HCT116 (cell line): ENCODE data around the gene SGCB.

Experiments used
- CTCF ChIP-seq, 3 experiments: fragments of 200-600 bp in 1 of 3; sonication (generic) in 1 of 3; IDR thresholded peaks in 2 of 3; conservative IDR thresholded peaks in 1 of 3; 2 replicates each; pipeline ENCODE4 v1.5.1; 2012 to 2017; ENCODE audit warnings: low read depth in 2 of 3, low read length in 2 of 3, antibody characterized with exemption in 1 of 3, borderline replicate concordance in 1 of 3, control low read depth in 1 of 3, mild to moderate bottlenecking in 1 of 3, mixed read lengths in 1 of 3, mixed run types in 1 of 3, moderate library complexity in 1 of 3; ENCODE audit not compliant: insufficient read depth in 1 of 3
- EZH2 ChIP-seq: fragments of 200-600 bp; sonication (generic); IDR thresholded peaks from 2 replicates; pipeline ENCODE4 v1.6.1; 2017; ENCODE audit warnings: antibody characterized with exemption, mixed run types
- MAX ChIP-seq: IDR thresholded peaks from 2 replicates; pipeline ENCODE4 v1.6.1; 2012
- POLR2A ChIP-seq: IDR thresholded peaks from 2 replicates; pipeline ENCODE4 v1.7.0; 2011; ENCODE audit warnings: borderline replicate concordance; ENCODE audit not compliant: insufficient read depth, insufficient read length; ENCODE audit errors: extremely low read depth
- POLR2AphosphoS5 ChIP-seq: IDR thresholded peaks from 2 replicates; pipeline ENCODE4 v1.6.1; 2011; ENCODE audit warnings: mild to moderate bottlenecking, low read depth, low read length, moderate library complexity
- RAD21 ChIP-seq: IDR thresholded peaks from 2 replicates; pipeline ENCODE4 v1.6.1; 2012; ENCODE audit warnings: low read depth, mild to moderate bottlenecking
- REST ChIP-seq: IDR thresholded peaks from 2 replicates; pipeline ENCODE4 v1.6.1; 2012; ENCODE audit warnings: low read depth
- SIN3A ChIP-seq: IDR thresholded peaks from 2 replicates; pipeline ENCODE4 v1.6.1; 2012; ENCODE audit warnings: low read depth
- ZBTB33 ChIP-seq: IDR thresholded peaks from 2 replicates; pipeline ENCODE4 v1.6.1; 2011; ENCODE audit warnings: mild to moderate bottlenecking, low read length, moderate library complexity; ENCODE audit not compliant: insufficient replicate concordance; ENCODE audit errors: extremely low read depth

- TF ChIP-seq CTCF (IDR thresholded peaks at IDR 0.05 in 2 of 3, conservative IDR thresholded peaks at IDR 0.05 in 1 of 3; ENCODE audit: borderline replicate concordance in 1 of 3, insufficient read depth in 1 of 3, low read depth in 2 of 3, low read length in 2 of 3) = no peak
- no peak for TF ChIP-seq SIN3A
- no peak for TF ChIP-seq RAD21
- no peak for TF ChIP-seq ZBTB33
- TF ChIP-seq POLR2A = no peak
- TF ChIP-seq POLR2AphosphoS5 = no peak
- TF ChIP-seq MAX = no peak
- no peak for TF ChIP-seq EZH2
- no peak for TF ChIP-seq REST
These were observed 14.3 kb upstream of the SGCB start for GRCh38 chr4:52052475-52052780.
